ENCODE results near the gene MICU1.
"Not testable (repeated sequence)": the region's sequence is repeated elsewhere in the genome, so short reads cannot be mapped to it uniquely, and the experiment has no call there.

The MICU1 gene

DNA sequence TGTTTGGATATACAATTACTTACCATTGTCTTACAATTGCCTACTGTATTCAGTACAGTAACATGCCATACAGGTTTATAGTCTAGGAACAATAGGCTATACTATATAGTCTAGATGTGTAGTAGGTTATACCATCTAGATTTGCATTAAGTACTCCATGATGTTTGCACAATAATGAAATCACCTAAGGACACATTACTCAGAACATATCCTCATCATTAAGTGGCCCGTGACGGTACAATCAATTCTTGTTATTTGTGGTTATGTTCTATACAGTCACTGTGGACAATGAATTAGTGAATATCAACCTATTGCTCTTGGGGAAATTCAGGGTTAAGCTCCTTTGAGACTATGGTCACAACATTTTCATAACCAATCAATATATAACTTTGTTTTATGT is 75.6 kb downstream of the MICU1 start:
- no peak for DNase-seq

DNA sequence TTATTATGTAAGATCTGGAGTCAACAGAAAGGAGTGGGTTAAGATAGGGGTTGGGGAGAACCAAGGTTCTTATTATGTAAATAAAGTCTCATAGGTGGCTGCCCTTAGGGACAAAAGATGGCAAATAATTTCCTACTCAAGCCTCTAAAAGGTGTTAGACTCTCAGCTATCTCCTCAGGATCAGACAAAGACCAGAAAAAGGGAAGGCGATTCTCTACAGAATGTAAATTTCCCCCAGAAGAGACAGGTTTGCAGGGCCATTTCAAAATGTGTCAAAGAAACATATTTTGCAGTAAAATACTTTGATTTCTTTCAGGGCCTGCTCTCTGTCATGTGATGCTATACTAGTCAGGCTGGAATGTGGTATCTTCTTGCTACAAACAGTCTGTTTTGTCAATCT is 80.3 kb downstream of the MICU1 start:
- no peak for DNase-seq

DNA sequence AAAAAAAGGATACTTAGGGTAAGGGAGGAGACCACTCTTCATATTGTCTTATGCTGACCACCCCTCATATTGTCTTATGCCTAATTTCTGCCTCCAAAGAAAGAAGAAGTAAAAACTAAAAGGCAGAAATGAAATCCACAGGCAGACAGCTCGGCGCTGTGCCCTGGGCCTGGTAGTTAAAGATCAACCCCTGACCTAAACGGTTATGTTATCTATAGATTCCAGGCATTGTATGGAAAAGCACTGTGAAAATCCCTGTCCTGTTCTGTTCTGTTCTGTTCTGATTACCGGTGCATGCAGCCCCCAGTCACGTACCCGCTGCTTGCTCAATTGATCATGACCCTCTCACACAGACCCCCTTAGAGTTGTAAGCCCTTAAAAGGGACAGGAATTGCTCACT is 82.0 kb downstream of the MICU1 start:
- not testable (repeated sequence) for DNase-seq

DNA sequence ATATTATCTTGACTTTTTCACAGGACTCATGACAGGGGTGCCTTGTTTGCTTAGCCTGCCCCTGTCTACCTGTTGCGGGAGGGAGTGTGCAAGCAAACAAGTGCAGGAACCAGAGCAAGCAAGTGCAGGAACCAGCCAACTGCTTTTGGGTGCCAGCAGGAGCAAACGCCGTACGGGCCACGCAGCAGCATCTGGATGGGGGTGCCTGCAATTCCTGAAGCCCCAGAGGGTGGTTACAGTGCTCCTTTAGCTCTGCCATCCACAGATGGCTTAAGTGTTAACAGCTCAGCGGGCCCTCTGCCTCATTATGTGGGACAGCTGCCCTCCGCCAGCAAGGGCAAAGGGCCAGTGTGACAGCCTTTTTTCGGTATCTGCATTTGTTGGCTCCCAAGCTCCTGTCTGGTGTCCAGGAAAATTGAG is 83.5 kb downstream of the MICU1 start:
- DNase-seq: no peak

DNA sequence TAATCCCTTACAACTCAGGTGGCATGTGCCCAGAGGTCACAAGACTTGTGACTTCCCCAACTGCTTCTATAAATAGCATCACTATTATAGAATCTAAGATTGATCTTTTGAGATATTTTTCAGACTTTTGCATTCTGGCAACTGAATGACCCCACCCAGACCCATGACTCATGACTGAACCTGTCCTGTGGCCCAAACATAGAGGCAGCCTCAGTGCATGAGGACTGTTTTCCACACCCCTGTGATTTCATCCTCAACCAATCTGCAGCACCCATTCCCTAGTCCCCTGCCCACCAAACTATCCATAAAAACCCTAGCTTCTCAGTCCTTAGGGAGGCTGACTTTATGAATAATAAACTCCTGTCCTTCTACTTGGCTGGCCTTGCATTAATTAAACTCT is 84.5 kb downstream of the MICU1 start:
- no peak for DNase-seq

DNA sequence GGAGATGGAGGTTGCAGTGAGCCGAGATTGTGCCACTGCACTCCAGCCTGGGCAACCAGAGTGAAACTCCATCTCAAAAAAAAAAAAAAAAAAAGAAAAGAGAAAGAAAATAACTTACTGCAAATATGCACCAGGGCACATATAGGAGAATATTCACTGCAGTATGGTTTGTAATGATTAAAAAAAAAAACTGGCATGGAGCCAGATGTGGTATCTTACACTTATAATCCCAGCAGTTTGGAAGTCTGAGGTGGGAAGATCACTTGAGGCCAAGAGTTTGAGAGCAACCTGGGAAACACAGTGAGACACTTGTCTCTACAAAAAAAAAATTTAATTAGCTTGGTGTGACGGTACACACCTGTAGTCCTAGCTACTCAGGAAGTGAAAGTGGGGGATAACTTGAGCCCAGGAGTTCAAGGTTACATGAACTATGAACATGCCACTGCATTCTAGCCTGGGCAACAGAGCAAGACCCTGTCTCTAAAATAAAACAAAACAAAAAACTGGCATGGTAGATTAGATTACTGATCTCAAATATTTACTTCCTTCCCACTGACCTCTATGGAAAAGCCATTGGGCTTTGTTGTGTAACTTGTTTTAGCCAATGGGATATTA is 85.6 kb downstream of the MICU1 start:
- DNase-seq: no peak

DNA sequence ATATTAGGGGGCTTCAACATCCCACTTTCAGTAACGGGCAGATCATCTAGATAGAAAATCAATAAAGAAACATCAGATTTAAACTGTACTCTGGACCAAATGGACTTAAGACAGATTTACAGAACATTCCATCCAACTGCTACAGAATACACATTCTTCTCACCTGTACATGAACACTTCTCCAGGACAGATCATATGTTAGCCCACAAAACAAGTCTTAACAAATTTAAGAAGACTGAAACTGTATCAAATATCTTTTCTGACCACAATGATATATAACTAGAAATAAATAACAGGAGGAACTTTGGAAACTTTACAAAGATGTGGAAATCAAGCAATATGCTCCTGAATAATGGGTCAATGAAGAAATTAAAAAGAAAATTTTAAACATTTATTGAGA is 86.7 kb downstream of the MICU1 start:
- DNase-seq: no peak

DNA sequence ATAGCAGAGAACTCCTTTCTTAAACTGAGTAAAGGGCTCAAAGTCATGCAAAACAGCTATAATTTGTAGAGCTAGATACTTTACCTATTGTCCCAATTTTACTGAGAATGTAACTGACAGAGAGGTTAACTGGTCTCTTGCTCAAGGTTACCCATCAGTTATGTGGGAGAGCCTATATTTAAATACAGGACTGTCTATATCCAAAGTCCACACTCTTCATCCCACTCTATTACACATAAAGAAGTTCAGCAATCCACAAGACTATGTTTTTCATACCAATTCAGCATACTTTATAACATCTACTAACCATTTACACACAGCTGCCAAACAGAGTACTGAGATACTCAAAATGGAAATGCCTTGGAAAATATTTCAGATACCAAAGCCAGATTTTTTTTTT is 100.2 kb downstream of the MICU1 start:
- DNase-seq: no peak

DNA sequence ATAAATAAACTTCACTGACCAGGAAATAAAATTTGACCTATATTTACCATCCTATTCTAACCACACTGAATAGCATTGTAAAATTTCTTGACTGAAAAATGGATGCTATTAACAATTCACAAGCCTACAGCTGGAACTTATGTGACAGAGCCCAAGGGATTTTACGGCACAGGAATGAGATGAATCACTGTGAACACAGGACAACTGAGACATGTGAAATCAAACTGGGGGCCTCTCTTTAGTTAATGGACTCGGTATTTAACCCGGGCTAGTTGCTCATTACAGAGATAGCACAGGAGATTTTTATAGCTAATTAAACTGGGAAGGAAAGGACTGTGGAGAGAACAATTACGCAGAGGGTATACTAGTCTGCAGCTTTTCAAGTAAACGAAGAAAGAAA is 100.6 kb downstream of the MICU1 start:
- no peak for DNase-seq

DNA sequence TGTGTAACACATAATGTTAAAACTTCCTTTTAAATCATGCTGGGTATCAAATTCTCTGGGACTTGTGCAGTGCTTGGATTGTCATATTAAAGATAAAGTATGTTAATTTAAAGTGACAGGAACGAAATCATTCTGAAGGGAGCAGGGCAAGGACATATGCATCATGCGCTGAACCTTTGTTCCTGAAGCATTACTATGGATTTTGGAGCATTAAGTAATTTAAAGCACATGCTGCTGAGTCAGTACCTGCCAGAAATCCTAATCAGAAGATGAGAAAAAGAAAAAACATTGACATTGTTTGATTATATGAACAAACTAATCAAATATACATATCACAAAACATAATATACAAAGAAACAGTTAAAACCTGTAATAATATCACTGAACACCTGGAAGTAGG is 101.4 kb downstream of the MICU1 start:
- DNase-seq: no peak

DNA sequence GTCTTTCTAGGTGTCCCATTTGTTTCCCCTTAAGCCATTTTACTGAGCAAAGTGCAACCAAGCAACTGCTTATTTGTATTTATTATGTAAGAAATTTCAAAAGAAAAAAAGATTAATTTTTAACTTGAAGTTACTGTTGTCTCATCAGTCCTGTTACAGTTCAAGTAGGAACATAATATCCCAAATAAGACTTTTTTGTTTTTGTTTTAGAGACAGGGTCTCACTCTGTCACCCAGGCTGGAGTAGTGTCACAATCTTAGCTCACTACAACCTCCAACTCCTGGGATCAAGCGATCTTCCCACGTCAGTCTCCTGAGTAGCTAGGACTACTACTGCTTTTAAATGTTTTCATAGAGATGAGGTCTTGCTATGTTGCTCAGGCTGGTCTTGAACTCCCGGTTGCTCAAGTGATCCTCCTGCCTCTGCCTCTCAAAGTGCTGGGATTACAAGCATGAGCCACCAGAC is 101.9 kb downstream of the MICU1 start:
- no peak for DNase-seq

DNA sequence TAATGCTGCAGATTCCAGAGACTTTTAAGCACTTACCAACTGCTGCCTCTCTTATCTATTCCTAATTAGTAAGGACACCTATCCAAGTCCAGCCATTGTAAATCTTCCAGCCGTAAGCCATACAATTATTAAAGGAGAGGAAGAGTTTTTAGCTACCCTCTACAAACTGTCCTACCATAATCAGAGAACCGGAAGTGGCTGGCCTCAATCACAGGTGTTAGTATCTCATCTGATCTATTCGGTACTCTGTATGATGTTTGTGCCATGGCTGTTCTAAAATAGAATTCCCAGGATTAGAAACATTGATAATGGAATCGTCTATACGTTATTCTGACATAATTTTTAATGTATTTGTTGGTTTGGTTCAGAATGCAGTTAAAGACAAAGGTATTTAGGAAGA is 102.8 kb downstream of the MICU1 start:
- DNase-seq: no peak

DNA sequence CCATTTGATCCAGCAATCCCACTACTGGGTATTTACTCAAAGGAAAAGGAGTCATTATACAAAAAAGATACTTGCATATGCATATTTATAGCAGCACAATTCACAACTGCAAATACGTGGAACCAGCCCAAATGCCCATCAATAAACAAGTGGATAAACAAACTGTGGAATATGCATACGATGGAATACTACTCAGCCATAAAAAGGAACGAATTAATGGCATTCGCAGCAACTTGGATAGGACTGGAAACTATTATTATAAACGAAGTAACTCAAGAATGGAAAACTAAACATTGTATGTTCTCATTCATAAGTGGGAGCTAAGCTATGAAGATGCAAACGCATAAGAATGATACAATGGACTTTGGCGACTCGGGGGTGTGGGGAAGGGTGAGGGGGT is 108.6 kb downstream of the MICU1 start:
- no peak for DNase-seq

DNA sequence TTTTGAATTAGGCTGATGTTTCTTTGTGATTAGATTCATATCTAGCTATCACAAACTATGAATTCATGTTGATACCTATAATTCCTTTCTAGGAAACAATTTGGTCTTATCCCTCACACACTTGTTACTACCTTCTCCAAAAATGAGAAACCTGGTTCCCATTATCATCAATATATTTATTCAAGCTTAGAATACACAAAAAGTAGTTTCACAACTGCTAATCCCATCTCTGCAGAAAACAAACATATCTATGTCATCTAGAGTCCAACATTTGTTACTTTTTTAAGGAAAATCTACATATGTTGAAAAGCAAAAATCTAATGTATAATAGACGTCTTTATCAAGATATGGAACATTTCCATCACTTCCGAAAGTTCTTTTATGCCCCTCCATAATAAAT is 110.4 kb downstream of the MICU1 start:
- DNase-seq: no peak

DNA sequence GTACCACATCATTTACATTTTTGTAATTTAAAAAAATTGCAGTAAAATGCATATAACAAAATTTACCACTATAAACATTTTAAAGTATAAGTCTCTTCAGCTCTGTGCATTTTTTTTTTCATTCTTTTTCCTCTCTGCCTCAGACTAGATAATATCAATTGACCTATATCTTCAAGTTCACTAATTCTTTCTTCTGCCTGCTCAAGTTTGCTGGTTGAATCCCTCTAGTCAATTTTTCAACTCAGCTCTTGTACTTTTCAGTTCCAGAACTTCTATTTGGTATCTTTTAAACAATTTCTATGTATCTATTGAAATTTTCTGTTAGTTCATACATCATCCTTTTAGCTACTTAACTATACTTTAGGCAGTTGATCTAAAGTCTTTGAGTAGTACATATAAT is 112.0 kb downstream of the MICU1 start:
- no peak for DNase-seq

DNA sequence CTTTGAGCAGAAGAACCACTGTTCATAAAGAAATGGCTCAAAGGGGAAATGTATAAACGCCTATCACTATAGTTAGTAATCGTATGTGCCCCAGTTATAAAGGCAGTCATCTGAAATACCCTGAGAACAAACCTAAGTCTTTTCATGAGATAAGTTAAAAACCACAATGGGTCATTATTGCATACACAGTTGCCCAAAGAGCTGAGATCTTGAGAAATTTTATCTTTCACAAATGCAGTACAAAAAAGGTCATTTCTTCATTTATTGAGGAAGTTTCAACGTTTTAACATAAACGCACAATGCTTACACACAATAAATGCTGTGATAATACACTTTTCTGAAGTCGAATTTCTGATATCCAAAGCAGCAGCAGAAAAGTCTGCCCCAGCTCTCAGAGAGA is 114.4 kb downstream of the MICU1 start:
- DNase-seq: no peak

DNA sequence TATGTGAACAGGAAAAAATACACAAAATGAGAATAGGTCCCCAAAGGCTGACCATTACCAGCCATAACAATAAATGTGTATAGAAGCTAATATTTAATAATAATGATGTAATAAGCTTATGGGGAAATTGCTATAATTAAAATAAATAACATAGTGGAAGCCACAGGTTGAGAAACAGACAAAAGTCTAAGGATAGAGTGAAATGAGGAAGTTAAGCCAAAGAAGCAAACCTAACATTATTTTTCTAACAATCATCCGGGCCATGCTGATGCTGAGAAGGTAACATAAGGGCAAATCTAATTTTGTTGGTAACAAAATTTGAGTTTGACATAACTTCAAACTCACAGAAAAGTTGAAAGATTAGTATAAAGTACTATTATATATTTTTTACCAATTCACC is 115.9 kb downstream of the MICU1 start:
- DNase-seq: no peak

DNA sequence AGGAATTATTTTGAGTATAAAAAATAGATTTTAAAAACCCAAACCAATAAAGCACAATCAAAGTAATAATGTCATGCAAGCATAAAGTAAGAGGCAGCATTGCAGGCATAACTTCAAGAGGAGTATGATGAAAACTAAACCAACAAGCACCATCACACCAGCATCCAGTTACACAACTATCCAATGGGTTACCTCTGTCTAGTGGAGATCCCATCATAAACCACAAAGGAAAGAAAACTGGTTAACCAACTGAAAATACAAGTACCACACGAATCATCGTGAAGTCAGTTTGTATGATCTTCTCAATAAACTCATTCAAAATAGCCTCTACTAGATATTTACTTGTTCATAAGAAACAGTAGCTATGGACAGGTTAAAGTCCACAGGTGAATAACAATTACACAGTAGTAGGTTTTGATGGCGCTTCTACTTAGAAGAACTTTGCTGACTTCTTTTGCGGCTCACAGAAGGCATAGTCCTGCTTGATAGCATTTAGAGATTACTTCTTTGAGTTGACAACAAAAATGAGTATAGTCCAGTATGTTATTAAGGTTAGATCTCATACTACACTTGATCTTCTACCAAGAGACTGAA is 116.6 kb downstream of the MICU1 start:
- no peak for DNase-seq

DNA sequence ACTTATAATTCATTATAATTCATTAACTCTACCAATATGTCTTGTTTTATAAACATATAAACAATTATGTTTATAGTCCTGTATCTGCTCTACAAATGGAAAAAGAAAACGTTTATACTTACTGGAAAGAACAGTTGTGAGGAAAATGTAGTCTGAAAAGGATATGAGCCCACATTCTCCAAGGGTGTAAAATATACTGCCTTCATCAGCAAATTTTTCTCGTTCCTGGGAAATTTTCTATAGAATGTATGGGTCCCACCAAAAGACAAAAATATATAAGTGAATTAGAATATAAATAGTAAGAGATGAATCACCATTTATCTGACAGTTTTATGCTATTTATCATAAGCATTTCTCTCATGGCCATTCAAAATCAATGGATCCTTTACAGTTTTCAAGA is 117.8 kb downstream of the MICU1 start:
- DNase-seq: no peak

DNA sequence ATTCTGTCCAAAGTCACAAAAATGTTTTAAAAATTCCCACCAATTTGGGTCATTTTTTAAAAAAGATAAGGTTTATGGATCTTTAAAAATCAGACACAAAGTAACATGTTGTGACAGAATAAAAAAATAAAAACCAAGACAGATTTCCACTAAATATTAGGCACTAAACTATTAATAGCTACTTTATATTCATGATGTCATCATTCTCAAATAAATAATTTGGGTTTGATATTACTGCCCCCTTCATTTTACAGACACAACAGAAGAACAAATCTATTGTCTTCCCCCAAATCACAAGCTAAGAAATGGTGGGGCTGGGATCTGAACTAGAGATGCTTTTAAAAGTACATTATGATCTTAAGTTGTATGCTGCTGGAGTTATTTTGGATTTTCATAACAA is 119.4 kb downstream of the MICU1 start:
- DNase-seq: no peak

DNA sequence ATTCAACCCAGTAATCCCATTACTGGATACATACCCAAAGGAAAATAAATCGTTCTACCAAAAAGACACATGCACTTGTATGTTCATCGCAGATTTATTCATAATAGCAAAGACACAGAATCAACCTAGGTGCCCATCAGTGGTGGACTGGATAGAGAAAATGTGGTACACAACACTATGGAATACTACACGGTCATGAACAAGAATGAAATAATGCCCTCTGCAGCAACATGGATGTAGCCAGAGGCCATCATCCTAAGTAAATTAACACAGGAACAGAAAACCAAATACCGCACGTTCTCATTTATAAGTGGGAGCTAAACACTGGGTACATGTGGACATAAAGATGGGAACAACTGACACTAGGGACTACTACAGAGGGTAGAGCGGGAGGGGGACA is 120.4 kb downstream of the MICU1 start:
- DNase-seq: no peak

DNA sequence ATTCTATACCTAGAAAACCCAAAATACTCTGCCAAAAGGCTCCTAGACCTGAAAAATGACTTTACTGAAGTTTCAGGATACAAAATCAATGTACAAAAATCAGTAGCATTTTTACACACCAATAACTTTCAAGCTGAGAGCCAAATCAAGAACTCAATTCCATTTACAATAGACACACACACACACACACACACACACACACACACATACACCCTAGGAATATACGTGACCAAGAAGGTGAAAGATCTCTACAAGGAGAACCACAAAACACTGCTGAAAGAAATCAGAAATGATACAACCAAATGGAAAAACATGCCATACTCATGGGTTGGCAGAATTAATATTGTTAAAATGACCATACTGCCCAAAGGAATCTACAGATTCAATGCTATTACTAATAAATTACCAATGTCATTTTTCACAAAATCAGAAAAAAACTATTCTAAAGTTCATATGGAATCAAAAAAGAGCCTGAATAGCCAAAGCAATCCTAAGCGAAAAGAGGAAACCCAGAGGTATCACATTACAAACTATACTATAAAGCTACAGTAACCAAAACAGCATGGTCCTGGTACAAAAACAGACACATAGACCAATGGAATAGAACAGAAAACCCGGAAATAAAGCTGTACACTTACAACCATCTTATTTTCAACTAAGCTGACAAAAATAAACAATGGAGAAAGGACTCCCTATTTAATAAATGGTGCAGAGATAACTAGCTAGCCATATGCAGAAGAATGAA is 122.0 kb downstream of the MICU1 start:
- DNase-seq: no peak

DNA sequence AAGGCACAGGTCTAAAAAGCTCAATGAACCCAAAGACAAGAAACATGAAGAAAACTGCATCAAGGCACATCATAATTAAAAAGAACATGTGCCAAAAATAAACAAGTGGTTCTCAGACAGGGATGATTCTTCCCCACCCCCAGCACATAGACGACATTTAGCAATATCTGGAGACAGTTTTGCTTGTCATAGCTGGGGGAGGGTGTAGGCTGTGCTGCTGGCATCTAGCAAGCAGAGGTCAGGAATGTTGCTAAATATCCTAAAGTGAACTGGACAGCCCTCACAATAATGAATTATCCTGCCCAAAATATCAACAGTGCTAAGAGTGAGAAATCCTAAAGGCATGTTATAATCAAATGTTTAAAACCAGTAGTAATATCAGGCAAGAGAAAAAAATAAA is 122.6 kb downstream of the MICU1 start:
- no peak for DNase-seq

DNA sequence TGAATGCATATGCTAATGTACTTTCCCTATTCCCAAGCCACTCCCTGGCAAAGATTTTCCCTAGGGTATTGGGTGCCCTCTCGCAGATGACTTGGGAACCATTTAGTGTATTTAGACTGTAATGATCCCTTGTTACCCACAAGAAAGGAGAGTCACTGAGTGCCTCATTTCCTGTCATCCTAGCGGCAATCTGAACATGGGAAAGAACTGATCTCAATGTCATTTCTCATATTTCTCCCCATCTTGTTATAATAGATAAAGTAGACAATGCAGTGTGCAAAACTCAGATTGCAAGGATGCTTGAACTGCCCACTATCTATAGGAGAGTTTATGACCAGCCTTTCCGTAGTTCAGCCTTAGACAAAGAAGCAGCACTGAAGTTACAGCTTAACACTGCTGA is 123.3 kb downstream of the MICU1 start:
- DNase-seq: no peak

DNA sequence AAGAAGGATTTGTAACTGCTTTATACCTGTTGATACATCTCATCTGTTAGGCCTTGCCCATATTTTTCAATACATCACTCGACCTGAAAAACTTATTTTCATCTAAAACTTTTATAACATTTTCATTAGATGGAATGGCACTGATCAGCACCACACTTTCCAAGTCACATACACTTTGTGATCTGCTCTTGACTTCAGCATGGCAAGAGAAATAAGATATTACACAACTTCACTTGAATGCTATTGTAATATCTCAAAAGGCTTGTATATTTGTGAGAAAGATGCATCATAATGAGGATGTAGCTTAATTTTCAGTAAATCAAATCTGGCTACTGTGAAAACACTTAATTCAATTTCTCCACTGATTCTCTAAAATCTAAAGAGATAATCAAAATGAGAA is 126.2 kb downstream of the MICU1 start:
- no peak for DNase-seq
